WTC11 (cell line): ENCODE data around the gene LRRC27. TPM values are rescaled to one million over a fixed set of nuclear protein-coding genes. Genes with fewer than 3 reads are reported as not detected.
A peak's percentile ranks its signal among the peaks of the same experiment; 100 is the strongest.

Source experiments
- ATAC-seq: fragments of 200-7000 bp; cut with Tn5 transposase; 2 replicates; pipeline ENCODE4 v1.10.0; 2021; ENCODE audit warnings: mild to moderate bottlenecking, moderate library complexity
- CTCF ChIA-PET: fragments of 300-600 bp; sonication (Branson Sonifier 250); formaldehyde crosslinking; loops from one replicate; lab custom pipeline; 2021; ENCODE audit warnings: antibody characterized with exemption; lab: Charles Lee
- POLR2A ChIA-PET: fragments of 350-600 bp; sonication (Branson Sonifier 250); formaldehyde crosslinking; loops from one replicate; lab custom pipeline; 2021; ENCODE audit warnings: antibody characterized with exemption; lab: Charles Lee
- DNase-seq: peaks from one replicate; pipeline ENCODE4 v3.0.0; 2021; ENCODE audit warnings: low spot score
- H3K27ac Mint-ChIP-seq: 2 replicates; pipeline ENCODE4 v1.8.0; 2021; ENCODE audit warnings: mixed read lengths
- H3K27me3 Mint-ChIP-seq: 2 replicates; pipeline ENCODE4 v1.8.0; 2021; ENCODE audit warnings: low read depth, mild to moderate bottlenecking, moderate library complexity, mixed read lengths
- H3K36me3 Mint-ChIP-seq: 2 replicates; pipeline ENCODE4 v1.8.0; 2021; ENCODE audit warnings: mixed read lengths
- H3K4me1 Mint-ChIP-seq: 2 replicates; pipeline ENCODE4 v1.8.0; 2022; ENCODE audit warnings: mixed read lengths
- H3K4me3 Mint-ChIP-seq: 2 replicates; pipeline ENCODE4 v1.8.0; 2021; ENCODE audit warnings: mild to moderate bottlenecking, moderate library complexity, mixed read lengths
- H3K9me3 Mint-ChIP-seq: 2 replicates; pipeline ENCODE4 v1.8.0; 2021; ENCODE audit warnings: mixed read lengths
- ATF1 ChIP-seq: sonication (generic); formaldehyde crosslinking; IDR thresholded peaks from 2 replicates; pipeline ENCODE4 v1.8.1; 2023; ENCODE audit warnings: mild to moderate bottlenecking, moderate library complexity, missing genetic modification reagents
- ELF4 ChIP-seq: sonication (generic); formaldehyde crosslinking; IDR thresholded peaks from 2 replicates; pipeline ENCODE4 v1.8.1; 2022; ENCODE audit warnings: low read depth, mild to moderate bottlenecking, moderate library complexity, missing genetic modification reagents
- EMX1 ChIP-seq: fragments of 250-450 bp; sonication (Bioruptor Pico); IDR thresholded peaks from 2 replicates; pipeline ENCODE4 v1.8.0; 2021; ENCODE audit warnings: mild to moderate bottlenecking
- FOXJ3 ChIP-seq: sonication (generic); formaldehyde crosslinking; IDR thresholded peaks from 2 replicates; pipeline ENCODE4 v1.9.0; 2021; ENCODE audit warnings: missing genetic modification reagents, mild to moderate bottlenecking, borderline replicate concordance
- FOXK1 ChIP-seq: sonication (generic); formaldehyde crosslinking; IDR thresholded peaks from 2 replicates; pipeline ENCODE4 v1.8.0; 2022; ENCODE audit warnings: mild to moderate bottlenecking, moderate library complexity, missing genetic modification reagents
- NR1H2 ChIP-seq: sonication (generic); formaldehyde crosslinking; IDR thresholded peaks from 2 replicates; pipeline ENCODE4 v1.9.0; 2021; ENCODE audit warnings: mild to moderate bottlenecking, moderate library complexity, missing genetic modification reagents
- RORB ChIP-seq: fragments of 250-450 bp; sonication (Bioruptor Pico); IDR thresholded peaks from 2 replicates; pipeline ENCODE4 v1.9.0; 2021; ENCODE audit warnings: mild to moderate bottlenecking
- SP1 ChIP-seq: sonication (generic); formaldehyde crosslinking; conservative IDR thresholded peaks from 2 replicates; pipeline ENCODE4 v1.8.1; 2022; ENCODE audit warnings: missing genetic modification reagents
- ZNF232 ChIP-seq: sonication (generic); formaldehyde crosslinking; IDR thresholded peaks from 2 replicates; pipeline ENCODE4 v1.8.0; 2022; ENCODE audit warnings: mild to moderate bottlenecking, missing genetic modification reagents
- total RNA-seq: library from RNA; stranded (reverse); gene quantifications from 3 replicates; pipeline ENCODE4 v1.2.3, GENCODE V29; 2021
- TF ChIP-seq, protein P1 (sequence below): fragments of 250-450 bp; sonication (Bioruptor Pico); conservative IDR thresholded peaks from 2 replicates; pipeline ENCODE4 v1.9.0; 2021; ENCODE audit warnings: mild to moderate bottlenecking
- TF ChIP-seq, protein P2 (sequence below): sonication (generic); formaldehyde crosslinking; IDR thresholded peaks from 2 replicates; pipeline ENCODE4 v1.8.0; 2022; ENCODE audit warnings: mild to moderate bottlenecking, missing genetic modification reagents
- TF ChIP-seq, protein P3 (sequence below): sonication (generic); formaldehyde crosslinking; IDR thresholded peaks from 2 replicates; pipeline ENCODE4 v1.8.1; 2023; ENCODE audit warnings: mild to moderate bottlenecking, missing genetic modification reagents, moderate library complexity
- TF ChIP-seq, protein P4 (sequence below): sonication (generic); formaldehyde crosslinking; conservative IDR thresholded peaks from 2 replicates; pipeline ENCODE4 v1.8.1; 2022; ENCODE audit warnings: mild to moderate bottlenecking, missing genetic modification reagents
- TF ChIP-seq, protein P5 (sequence below): sonication (generic); formaldehyde crosslinking; IDR thresholded peaks from 2 replicates; pipeline ENCODE4 v1.8.1; 2022; ENCODE audit warnings: missing genetic modification reagents, borderline replicate concordance
- TF ChIP-seq, protein P6 (sequence below): fragments of 250-450 bp; sonication (Bioruptor Pico); IDR thresholded peaks from 2 replicates; pipeline ENCODE4 v1.9.0; 2021; ENCODE audit warnings: mild to moderate bottlenecking
- TF ChIP-seq, protein P7 (sequence below): sonication (generic); formaldehyde crosslinking; IDR thresholded peaks from 2 replicates; pipeline ENCODE4 v1.8.1; 2022; ENCODE audit warnings: mild to moderate bottlenecking, missing genetic modification reagents, moderate library complexity, borderline replicate concordance
- TF ChIP-seq, protein P8 (sequence below): sonication (generic); formaldehyde crosslinking; conservative IDR thresholded peaks from 2 replicates; pipeline ENCODE4 v1.8.1; 2023; ENCODE audit warnings: mild to moderate bottlenecking, low read depth, missing genetic modification reagents, moderate library complexity
- TF ChIP-seq, protein P9 (sequence below): sonication (generic); formaldehyde crosslinking; IDR thresholded peaks from 2 replicates; pipeline ENCODE4 v1.8.1; 2023; ENCODE audit warnings: mild to moderate bottlenecking, missing genetic modification reagents

Gene LRRC27
- total RNA-seq, 1 experiment from 2014 or later = 4.4 TPM

DNA sequence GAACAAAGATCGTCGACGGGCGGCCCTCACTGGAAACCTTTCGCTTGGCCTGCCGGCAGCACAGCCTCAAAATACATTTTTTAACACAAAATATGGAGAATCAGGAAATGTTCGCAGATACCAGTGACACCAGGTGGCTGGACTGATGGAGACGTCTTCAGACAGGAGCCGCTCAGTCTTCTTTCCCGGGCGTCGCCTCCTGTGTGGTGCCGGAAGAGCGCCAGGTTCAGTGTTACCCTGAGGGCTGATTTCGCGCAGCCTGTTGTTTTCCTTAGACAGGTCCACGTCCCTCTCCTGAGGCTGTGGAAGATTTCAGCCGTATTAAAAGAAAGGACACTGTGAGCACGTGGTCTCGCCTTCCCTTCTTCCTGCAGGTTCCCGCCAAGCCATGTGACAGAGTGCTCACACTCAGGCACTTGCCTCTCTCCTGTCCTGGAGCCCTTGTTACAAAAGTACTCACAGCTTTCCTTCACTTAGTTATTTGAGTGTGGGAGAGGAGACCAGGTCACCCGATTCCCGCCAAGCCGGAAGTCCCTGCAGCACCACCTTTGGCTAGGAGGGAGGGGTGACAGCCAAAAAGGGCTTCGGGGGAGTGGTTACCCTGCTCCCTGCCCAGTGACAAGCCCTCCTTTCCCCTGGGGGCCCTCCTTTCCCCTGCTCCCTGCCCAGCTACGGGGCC, 43.3 kb downstream of the LRRC27 start:
- Mint-ChIP-seq H3K27ac (no peak overlapping the region), H3K27me3 (peaks cover 3% of the 10 kb centered on the region; the same call in 1 of the 2 replicates), H3K9me3 (peaks cover 4% of the 10 kb centered on the region), H3K4me1 (peaks cover 11% of the 10 kb centered on the region), H3K4me3 (no peak overlapping the region), H3K36me3 (peaks cover 2% of the 10 kb centered on the region; the same call in 1 of the 2 replicates)
- CTCF ChIA-PET = interaction anchor here (2.7 kb wide), 1 partner anchor 15 kb away, joined by 13 read pairs; no protein-coding TSS in a partner anchor
- DNase-seq (no peak), ATAC-seq (peak; percentile 80)
- TF ChIP-seq RORB (CRISPR knock-in tag) (no peak), SP1 (CRISPR knock-in tag) (0 out of 2 replicates have a peak, but pooled peaks have one; percentile 28)
- TF ChIP-seq, protein P1, sequence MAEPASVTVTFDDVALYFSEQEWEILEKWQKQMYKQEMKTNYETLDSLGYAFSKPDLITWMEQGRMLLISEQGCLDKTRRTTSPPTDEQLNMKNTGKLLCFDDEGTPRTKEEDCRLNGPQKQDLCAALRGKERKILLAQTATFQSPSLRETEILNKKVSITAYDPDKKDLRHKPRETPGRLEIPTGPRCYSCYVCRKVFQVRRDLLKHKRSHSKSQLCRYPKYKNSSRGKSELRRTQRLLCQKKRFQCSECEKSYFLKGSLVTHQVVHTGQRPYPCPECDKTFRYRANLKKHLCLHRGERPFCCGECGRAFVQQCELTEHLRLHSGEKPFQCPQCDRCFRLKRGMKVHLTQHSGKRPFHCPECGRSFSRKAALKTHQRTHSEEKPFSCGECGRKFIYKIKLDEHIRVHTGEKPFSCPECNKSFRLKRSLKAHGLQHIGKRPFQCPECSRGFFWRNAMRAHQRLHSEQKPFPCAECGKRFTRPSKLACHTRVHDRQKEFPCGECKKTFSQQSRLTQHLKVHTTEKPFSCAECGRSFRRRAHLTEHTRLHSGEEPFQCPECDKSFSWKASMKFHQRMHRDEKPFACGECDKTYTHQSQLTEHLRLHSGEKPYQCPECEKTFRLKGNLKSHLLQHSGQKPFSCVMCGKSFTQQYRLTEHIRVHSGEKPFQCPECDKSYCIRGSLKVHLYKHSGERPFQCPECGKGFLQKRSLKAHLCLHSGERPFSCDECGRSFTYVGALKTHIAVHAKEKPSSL (CRISPR knock-in tag) = no peak
- TF ChIP-seq, protein P2, sequence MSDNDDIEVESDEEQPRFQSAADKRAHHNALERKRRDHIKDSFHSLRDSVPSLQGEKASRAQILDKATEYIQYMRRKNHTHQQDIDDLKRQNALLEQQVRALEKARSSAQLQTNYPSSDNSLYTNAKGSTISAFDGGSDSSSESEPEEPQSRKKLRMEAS (CRISPR knock-in tag) = peak; percentile 32; the same call in 1 of the 2 replicates
- TF ChIP-seq, protein P3, sequence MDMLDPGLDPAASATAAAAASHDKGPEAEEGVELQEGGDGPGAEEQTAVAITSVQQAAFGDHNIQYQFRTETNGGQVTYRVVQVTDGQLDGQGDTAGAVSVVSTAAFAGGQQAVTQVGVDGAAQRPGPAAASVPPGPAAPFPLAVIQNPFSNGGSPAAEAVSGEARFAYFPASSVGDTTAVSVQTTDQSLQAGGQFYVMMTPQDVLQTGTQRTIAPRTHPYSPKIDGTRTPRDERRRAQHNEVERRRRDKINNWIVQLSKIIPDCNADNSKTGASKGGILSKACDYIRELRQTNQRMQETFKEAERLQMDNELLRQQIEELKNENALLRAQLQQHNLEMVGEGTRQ (CRISPR knock-in tag) = 0 out of 2 replicates have a peak, but pooled peaks have one; percentile 9
- POLR2A ChIA-PET = no interaction called here

DNA sequence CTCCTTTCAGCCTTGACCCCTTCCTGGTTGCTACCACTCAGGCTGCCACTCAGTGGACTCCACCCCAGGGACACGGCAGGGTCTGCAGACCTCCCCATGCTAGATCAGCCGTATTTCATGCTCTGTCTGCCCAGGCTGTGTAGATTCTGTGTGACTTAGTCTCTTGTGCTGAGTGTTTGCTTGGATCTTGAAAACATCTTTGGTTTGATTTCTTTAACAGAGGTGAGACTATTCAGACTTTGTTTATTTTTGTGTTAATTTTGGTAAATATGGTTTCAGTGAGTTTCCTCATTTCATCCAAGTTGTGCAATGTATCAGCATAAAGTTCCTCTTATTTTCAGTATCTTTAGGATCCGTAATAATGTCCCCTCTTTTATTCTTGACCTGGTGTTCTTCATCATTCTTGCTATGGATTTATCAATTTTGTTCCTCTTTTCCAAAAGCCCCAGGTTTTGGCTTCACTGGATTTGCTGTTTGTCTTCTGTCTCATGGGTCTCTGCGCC, 43.9 kb downstream of the LRRC27 start:
- H3K36me3 Mint-ChIP-seq = peaks cover 2% of the 10 kb centered on the region; the same call in 1 of the 2 replicates
- DNase-seq (no peak), ATAC-seq (no peak)
- peaks cover 4% of the 10 kb centered on the region for H3K9me3 Mint-ChIP-seq
- no peak overlapping the region for H3K4me3 Mint-ChIP-seq
- H3K4me1 Mint-ChIP-seq = peaks cover 8% of the 10 kb centered on the region
- peaks cover 3% of the 10 kb centered on the region; the same call in 1 of the 2 replicates for H3K27me3 Mint-ChIP-seq
- CTCF ChIA-PET = interaction anchor here (1.0 to 2.7 kb wide), 2 partner anchors 12 to 15 kb away, joined by 3 to 13 read pairs; no protein-coding TSS in a partner anchor
- H3K27ac Mint-ChIP-seq = no peak overlapping the region
- POLR2A ChIA-PET = no interaction called here
- TF ChIP-seq ZNF232 (CRISPR knock-in tag) = no peak
- no peak for TF ChIP-seq FOXK1
- TF ChIP-seq, protein P4, sequence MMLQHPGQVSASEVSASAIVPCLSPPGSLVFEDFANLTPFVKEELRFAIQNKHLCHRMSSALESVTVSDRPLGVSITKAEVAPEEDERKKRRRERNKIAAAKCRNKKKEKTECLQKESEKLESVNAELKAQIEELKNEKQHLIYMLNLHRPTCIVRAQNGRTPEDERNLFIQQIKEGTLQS (CRISPR knock-in tag) = no peak
- TF ChIP-seq, protein P5, sequence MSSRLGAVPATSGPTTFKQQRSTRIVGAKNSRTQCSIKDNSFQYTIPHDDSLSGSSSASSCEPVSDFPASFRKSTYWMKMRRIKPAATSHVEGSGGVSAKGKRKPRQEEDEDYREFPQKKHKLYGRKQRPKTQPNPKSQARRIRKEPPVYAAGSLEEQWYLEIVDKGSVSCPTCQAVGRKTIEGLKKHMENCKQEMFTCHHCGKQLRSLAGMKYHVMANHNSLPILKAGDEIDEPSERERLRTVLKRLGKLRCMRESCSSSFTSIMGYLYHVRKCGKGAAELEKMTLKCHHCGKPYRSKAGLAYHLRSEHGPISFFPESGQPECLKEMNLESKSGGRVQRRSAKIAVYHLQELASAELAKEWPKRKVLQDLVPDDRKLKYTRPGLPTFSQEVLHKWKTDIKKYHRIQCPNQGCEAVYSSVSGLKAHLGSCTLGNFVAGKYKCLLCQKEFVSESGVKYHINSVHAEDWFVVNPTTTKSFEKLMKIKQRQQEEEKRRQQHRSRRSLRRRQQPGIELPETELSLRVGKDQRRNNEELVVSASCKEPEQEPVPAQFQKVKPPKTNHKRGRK (CRISPR knock-in tag) = no peak
- TF ChIP-seq ATF1 (CRISPR knock-in tag) = no peak
- TF ChIP-seq, protein P6, sequence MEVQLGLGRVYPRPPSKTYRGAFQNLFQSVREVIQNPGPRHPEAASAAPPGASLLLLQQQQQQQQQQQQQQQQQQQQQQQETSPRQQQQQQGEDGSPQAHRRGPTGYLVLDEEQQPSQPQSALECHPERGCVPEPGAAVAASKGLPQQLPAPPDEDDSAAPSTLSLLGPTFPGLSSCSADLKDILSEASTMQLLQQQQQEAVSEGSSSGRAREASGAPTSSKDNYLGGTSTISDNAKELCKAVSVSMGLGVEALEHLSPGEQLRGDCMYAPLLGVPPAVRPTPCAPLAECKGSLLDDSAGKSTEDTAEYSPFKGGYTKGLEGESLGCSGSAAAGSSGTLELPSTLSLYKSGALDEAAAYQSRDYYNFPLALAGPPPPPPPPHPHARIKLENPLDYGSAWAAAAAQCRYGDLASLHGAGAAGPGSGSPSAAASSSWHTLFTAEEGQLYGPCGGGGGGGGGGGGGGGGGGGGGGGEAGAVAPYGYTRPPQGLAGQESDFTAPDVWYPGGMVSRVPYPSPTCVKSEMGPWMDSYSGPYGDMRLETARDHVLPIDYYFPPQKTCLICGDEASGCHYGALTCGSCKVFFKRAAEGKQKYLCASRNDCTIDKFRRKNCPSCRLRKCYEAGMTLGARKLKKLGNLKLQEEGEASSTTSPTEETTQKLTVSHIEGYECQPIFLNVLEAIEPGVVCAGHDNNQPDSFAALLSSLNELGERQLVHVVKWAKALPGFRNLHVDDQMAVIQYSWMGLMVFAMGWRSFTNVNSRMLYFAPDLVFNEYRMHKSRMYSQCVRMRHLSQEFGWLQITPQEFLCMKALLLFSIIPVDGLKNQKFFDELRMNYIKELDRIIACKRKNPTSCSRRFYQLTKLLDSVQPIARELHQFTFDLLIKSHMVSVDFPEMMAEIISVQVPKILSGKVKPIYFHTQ = no peak
- TF ChIP-seq, protein P2 (CRISPR knock-in tag) = no peak
- TF ChIP-seq, protein P7, sequence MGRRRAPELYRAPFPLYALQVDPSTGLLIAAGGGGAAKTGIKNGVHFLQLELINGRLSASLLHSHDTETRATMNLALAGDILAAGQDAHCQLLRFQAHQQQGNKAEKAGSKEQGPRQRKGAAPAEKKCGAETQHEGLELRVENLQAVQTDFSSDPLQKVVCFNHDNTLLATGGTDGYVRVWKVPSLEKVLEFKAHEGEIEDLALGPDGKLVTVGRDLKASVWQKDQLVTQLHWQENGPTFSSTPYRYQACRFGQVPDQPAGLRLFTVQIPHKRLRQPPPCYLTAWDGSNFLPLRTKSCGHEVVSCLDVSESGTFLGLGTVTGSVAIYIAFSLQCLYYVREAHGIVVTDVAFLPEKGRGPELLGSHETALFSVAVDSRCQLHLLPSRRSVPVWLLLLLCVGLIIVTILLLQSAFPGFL (CRISPR knock-in tag) = no peak
- TF ChIP-seq, protein P8, sequence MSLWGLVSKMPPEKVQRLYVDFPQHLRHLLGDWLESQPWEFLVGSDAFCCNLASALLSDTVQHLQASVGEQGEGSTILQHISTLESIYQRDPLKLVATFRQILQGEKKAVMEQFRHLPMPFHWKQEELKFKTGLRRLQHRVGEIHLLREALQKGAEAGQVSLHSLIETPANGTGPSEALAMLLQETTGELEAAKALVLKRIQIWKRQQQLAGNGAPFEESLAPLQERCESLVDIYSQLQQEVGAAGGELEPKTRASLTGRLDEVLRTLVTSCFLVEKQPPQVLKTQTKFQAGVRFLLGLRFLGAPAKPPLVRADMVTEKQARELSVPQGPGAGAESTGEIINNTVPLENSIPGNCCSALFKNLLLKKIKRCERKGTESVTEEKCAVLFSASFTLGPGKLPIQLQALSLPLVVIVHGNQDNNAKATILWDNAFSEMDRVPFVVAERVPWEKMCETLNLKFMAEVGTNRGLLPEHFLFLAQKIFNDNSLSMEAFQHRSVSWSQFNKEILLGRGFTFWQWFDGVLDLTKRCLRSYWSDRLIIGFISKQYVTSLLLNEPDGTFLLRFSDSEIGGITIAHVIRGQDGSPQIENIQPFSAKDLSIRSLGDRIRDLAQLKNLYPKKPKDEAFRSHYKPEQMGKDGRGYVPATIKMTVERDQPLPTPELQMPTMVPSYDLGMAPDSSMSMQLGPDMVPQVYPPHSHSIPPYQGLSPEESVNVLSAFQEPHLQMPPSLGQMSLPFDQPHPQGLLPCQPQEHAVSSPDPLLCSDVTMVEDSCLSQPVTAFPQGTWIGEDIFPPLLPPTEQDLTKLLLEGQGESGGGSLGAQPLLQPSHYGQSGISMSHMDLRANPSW (CRISPR knock-in tag) = no peak
- TF ChIP-seq NR1H2 (CRISPR knock-in tag) = no peak
- TF ChIP-seq FOXJ3 (CRISPR knock-in tag) = no peak
- TF ChIP-seq EMX1 (CRISPR knock-in tag) = no peak
- TF ChIP-seq, protein P9, sequence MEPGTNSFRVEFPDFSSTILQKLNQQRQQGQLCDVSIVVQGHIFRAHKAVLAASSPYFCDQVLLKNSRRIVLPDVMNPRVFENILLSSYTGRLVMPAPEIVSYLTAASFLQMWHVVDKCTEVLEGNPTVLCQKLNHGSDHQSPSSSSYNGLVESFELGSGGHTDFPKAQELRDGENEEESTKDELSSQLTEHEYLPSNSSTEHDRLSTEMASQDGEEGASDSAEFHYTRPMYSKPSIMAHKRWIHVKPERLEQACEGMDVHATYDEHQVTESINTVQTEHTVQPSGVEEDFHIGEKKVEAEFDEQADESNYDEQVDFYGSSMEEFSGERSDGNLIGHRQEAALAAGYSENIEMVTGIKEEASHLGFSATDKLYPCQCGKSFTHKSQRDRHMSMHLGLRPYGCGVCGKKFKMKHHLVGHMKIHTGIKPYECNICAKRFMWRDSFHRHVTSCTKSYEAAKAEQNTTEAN = no peak
- no peak for TF ChIP-seq ELF4 (CRISPR knock-in tag)
